Activated CD4-positive, alpha-beta memory T cell treated with anti-CD3 and anti-CD28 coated beads, Interleukin-2, amount 10 ng/mL, durations not matched to agents 7 days and 5 days (primary cell): ENCODE results near the gene FPR2. TPM values are rescaled to one million over a fixed set of nuclear protein-coding genes. Genes with fewer than 3 reads are reported as not detected.

Experiments
- CTCF ChIA-PET: fragments of 350-600 bp; sonication (Branson Sonifier 250); formaldehyde crosslinking; loops from one replicate; lab custom pipeline; 2021; ENCODE audit warnings: antibody characterized with exemption, inconsistent platforms; lab: Charles Lee
- POLR2A ChIA-PET: fragments of 350-600 bp; sonication (Branson Sonifier 250); formaldehyde crosslinking; loops from one replicate; lab custom pipeline; 2021; ENCODE audit warnings: antibody characterized with exemption; lab: Charles Lee
- DNase-seq: peaks from one replicate; pipeline ENCODE4 v3.0.0-alpha.2; 2020
- H3K27ac Mint-ChIP-seq: one replicate; pipeline ENCODE4 v1.8.0; 2021; ENCODE audit warnings: mild to moderate bottlenecking, mixed read lengths
- H3K27me3 Mint-ChIP-seq: one replicate; pipeline ENCODE4 v1.8.0; 2021; ENCODE audit warnings: mixed read lengths
- H3K36me3 Mint-ChIP-seq: one replicate; pipeline ENCODE4 v1.8.0; 2021; ENCODE audit warnings: low read depth, mixed read lengths
- H3K4me1 Mint-ChIP-seq: one replicate; pipeline ENCODE4 v1.8.0; 2021; ENCODE audit warnings: mixed read lengths
- H3K4me3 Mint-ChIP-seq: one replicate; pipeline ENCODE4 v1.8.0; 2021; ENCODE audit warnings: mild to moderate bottlenecking, mixed read lengths
- H3K9me3 Mint-ChIP-seq: one replicate; pipeline ENCODE4 v1.8.0; 2021; ENCODE audit warnings: mixed read lengths
- total RNA-seq, 2 experiments: library from RNA; stranded (reverse); gene quantifications; one replicate each; pipeline ENCODE4 v1.2.3, GENCODE V29; 2021

The FPR2 gene
- total RNA-seq, result not detected

GRCh38 chr19:51760697-51761356, at the start of gene FPR2:
FPR2 (plus strand) TSS chr19:51761180; CDS start chr19:51768659, 7,479 bp downstream.
- CTCF ChIA-PET, result no interaction called here
- POLR2A ChIA-PET, result no interaction called here
- Mint-ChIP-seq H3K4me1 (peaks cover 1% of the 10 kb centered on the region), H3K27me3 (peaks cover 1% of the 10 kb centered on the region), H3K27ac (no peak within 1 kb of the TSS), H3K36me3 (no peaks in the 10 kb centered on the region), H3K4me3 (no peak within 1 kb of the TSS), H3K9me3 (peaks cover 18% of the 10 kb centered on the region)
- no peak for DNase-seq

- no peak for DNase-seq
- H3K4me3 Mint-ChIP-seq, result no peak overlapping the region
- peaks cover 8% of the 10 kb centered on the region for H3K27me3 Mint-ChIP-seq
- H3K9me3 Mint-ChIP-seq, result peaks cover 2% of the 10 kb centered on the region
- H3K36me3 Mint-ChIP-seq, result peaks cover 8% of the 10 kb centered on the region
- no peaks in the 10 kb centered on the region for H3K4me1 Mint-ChIP-seq
- CTCF ChIA-PET, result interaction anchor here (0.7 kb wide), 1 partner anchor 66 kb away, joined by 3 read pairs; no protein-coding TSS in a partner anchor
- POLR2A ChIA-PET, result no interaction called here
- H3K27ac Mint-ChIP-seq, result no peak overlapping the region
Observed at GRCh38 chr19:51711702-51712101, 49.3 kb upstream of the FPR2 start.

GRCh38 chr19:51712461-51713081, 48.4 kb upstream of the FPR2 start:
- DNase-seq, result no peak
- Mint-ChIP-seq H3K27me3 (peaks cover 8% of the 10 kb centered on the region), H3K27ac (no peak overlapping the region), H3K4me1 (no peaks in the 10 kb centered on the region), H3K36me3 (no peaks in the 10 kb centered on the region), H3K4me3 (no peak overlapping the region), H3K9me3 (peaks cover 2% of the 10 kb centered on the region)
- ChIA-PET CTCF (no interaction called here), POLR2A (no interaction called here)

GRCh38 chr19:51713319-51714285, 47.4 kb upstream of the FPR2 start:
- H3K9me3 Mint-ChIP-seq, result peaks cover 2% of the 10 kb centered on the region
- H3K36me3 Mint-ChIP-seq, result no peaks in the 10 kb centered on the region
- CTCF ChIA-PET, result no interaction called here
- peaks cover under 1% of the 10 kb centered on the region for H3K4me1 Mint-ChIP-seq
- no peak overlapping the region for H3K4me3 Mint-ChIP-seq
- no peak for DNase-seq
- no peak overlapping the region for H3K27ac Mint-ChIP-seq
- POLR2A ChIA-PET, result no interaction called here
- H3K27me3 Mint-ChIP-seq, result peaks cover 14% of the 10 kb centered on the region

GRCh38 chr19:51714848-51715247, 46.1 kb upstream of the FPR2 start:
- Mint-ChIP-seq H3K4me1 (peaks cover 3% of the 10 kb centered on the region), H3K4me3 (no peak overlapping the region), H3K36me3 (peaks cover 3% of the 10 kb centered on the region), H3K27ac (no peak overlapping the region), H3K27me3 (peaks cover 18% of the 10 kb centered on the region), H3K9me3 (peaks cover 5% of the 10 kb centered on the region)
- POLR2A ChIA-PET, result no interaction called here
- CTCF ChIA-PET, result interaction anchor here (1.0 kb wide), 1 partner anchor 58 kb away, joined by 3 read pairs; no protein-coding TSS in a partner anchor
- DNase-seq, result no peak

GRCh38 chr19:51715850-51716249, 45.1 kb upstream of the FPR2 start:
- DNase-seq, result no peak
- Mint-ChIP-seq H3K9me3 (peaks cover 5% of the 10 kb centered on the region), H3K36me3 (peaks cover 3% of the 10 kb centered on the region), H3K27me3 (peaks cover 20% of the 10 kb centered on the region), H3K27ac (no peak overlapping the region), H3K4me3 (no peak overlapping the region), H3K4me1 (peaks cover 3% of the 10 kb centered on the region)
- ChIA-PET CTCF (no interaction called here), POLR2A (no interaction called here)

GRCh38 chr19:51716925-51717324, 44.1 kb upstream of the FPR2 start:
- Mint-ChIP-seq H3K4me1 (peaks cover 3% of the 10 kb centered on the region), H3K27ac (no peak overlapping the region), H3K4me3 (no peak overlapping the region), H3K9me3 (peaks cover 5% of the 10 kb centered on the region), H3K36me3 (peaks cover 3% of the 10 kb centered on the region), H3K27me3 (peaks cover 18% of the 10 kb centered on the region)
- no peak for DNase-seq
- ChIA-PET POLR2A (no interaction called here), CTCF (no interaction called here)

GRCh38 chr19:51719251-51719988, 41.6 kb upstream of the FPR2 start:
- peaks cover 3% of the 10 kb centered on the region for H3K9me3 Mint-ChIP-seq
- peaks cover 3% of the 10 kb centered on the region for H3K36me3 Mint-ChIP-seq
- H3K4me1 Mint-ChIP-seq, result peaks cover 3% of the 10 kb centered on the region
- ChIA-PET POLR2A (no interaction called here), CTCF (no interaction called here)
- DNase-seq, result no peak
- H3K27ac Mint-ChIP-seq, result no peak overlapping the region
- peaks cover 22% of the 10 kb centered on the region for H3K27me3 Mint-ChIP-seq
- H3K4me3 Mint-ChIP-seq, result no peak overlapping the region

- no peak overlapping the region for H3K27ac Mint-ChIP-seq
- no peak for DNase-seq
- POLR2A ChIA-PET, result no interaction called here
- H3K36me3 Mint-ChIP-seq, result peaks cover 3% of the 10 kb centered on the region
- H3K9me3 Mint-ChIP-seq, result peaks cover 3% of the 10 kb centered on the region
- peaks cover 3% of the 10 kb centered on the region for H3K4me1 Mint-ChIP-seq
- CTCF ChIA-PET, result no interaction called here
- H3K4me3 Mint-ChIP-seq, result no peak overlapping the region
- H3K27me3 Mint-ChIP-seq, result peaks cover 27% of the 10 kb centered on the region
Observed at GRCh38 chr19:51721905-51722304, 39.1 kb upstream of the FPR2 start.

- ChIA-PET CTCF (no interaction called here), POLR2A (no interaction called here)
- DNase-seq, result no peak
- Mint-ChIP-seq H3K36me3 (peaks cover 6% of the 10 kb centered on the region), H3K27me3 (peaks cover 27% of the 10 kb centered on the region), H3K4me3 (no peak overlapping the region), H3K27ac (no peak overlapping the region), H3K9me3 (peaks cover 3% of the 10 kb centered on the region), H3K4me1 (peaks cover 3% of the 10 kb centered on the region)
Observed at GRCh38 chr19:51722492-51722891, 38.5 kb upstream of the FPR2 start.

- ChIA-PET CTCF (no interaction called here), POLR2A (no interaction called here)
- Mint-ChIP-seq H3K36me3 (peaks cover 4% of the 10 kb centered on the region), H3K27me3 (peaks cover 17% of the 10 kb centered on the region), H3K4me3 (no peak overlapping the region), H3K9me3 (peaks cover 2% of the 10 kb centered on the region), H3K4me1 (no peaks in the 10 kb centered on the region), H3K27ac (no peak overlapping the region)
- no peak for DNase-seq
Observed at GRCh38 chr19:51724543-51724942, 36.4 kb upstream of the FPR2 start.

- H3K36me3 Mint-ChIP-seq, result peaks cover 4% of the 10 kb centered on the region
- DNase-seq, result no peak
Observed at GRCh38 chr19:51726049-51726448, 34.9 kb upstream of the FPR2 start.

More at GRCh38 chr19:51726049-51726448, 34.9 kb upstream of the FPR2 start:
- no peak overlapping the region for H3K4me3 Mint-ChIP-seq
- H3K4me1 Mint-ChIP-seq, result no peaks in the 10 kb centered on the region
- ChIA-PET POLR2A (no interaction called here), CTCF (no interaction called here)
- H3K27me3 Mint-ChIP-seq, result peaks cover 9% of the 10 kb centered on the region
- H3K9me3 Mint-ChIP-seq, result peaks cover 2% of the 10 kb centered on the region
- no peak overlapping the region for H3K27ac Mint-ChIP-seq
